ENCODE data around the gene PRKN. TPM values are rescaled to one million over a fixed set of nuclear protein-coding genes. Genes with fewer than 3 reads are reported as not detected.

Gene PRKN
- total and polyA plus RNA-seq, 2 donors, result 3.5 to 6.5 TPM

- no peak overlapping the region for H3K27ac ChIP-seq (ENCODE audit: low read depth)
- H3K36me3 ChIP-seq (ENCODE audit: insufficient read depth), result no peaks in the 10 kb centered on the region
- no peaks in the 10 kb centered on the region for H3K4me1 ChIP-seq (ENCODE audit: insufficient read depth)
- no peak overlapping the region for H3K4me3 ChIP-seq (ENCODE audit: low read depth, low read length)
- DNase-seq (ENCODE audit: extremely low spot score), result no peak
- WGBS, result 97% methylated on average over 2 of the region's 2 CpGs
These were observed 787.0 kb downstream of the PRKN start for GRCh38 chr6:161940519-161940918.

GRCh38 chr6:161926324-161926723 lies 801.2 kb downstream of the PRKN start:
- Histone ChIP-seq H3K27ac (ENCODE audit: low read depth) (no peak overlapping the region), H3K4me1 (ENCODE audit: insufficient read depth) (no peaks in the 10 kb centered on the region), H3K4me3 (ENCODE audit: low read depth, low read length) (no peak overlapping the region), H3K36me3 (ENCODE audit: insufficient read depth) (peaks cover 2% of the 10 kb centered on the region)
- DNase-seq (ENCODE audit: extremely low spot score), result no peak
- 96% methylated on average over 5 of the region's 5 CpGs for WGBS

- Histone ChIP-seq H3K36me3 (ENCODE audit: insufficient read depth) (no peaks in the 10 kb centered on the region), H3K4me3 (ENCODE audit: low read depth, low read length) (no peak overlapping the region), H3K4me1 (ENCODE audit: insufficient read depth) (no peaks in the 10 kb centered on the region), H3K27ac (ENCODE audit: low read depth) (no peak overlapping the region)
- WGBS, result 53% methylated on average over 5 of the region's 5 CpGs
- DNase-seq (ENCODE audit: extremely low spot score), result no peak
These were observed 803.0 kb downstream of the PRKN start for GRCh38 chr6:161924516-161925116.

- Histone ChIP-seq H3K27ac (ENCODE audit: low read depth) (no peak overlapping the region), H3K36me3 (ENCODE audit: insufficient read depth) (no peaks in the 10 kb centered on the region), H3K4me1 (ENCODE audit: insufficient read depth) (no peaks in the 10 kb centered on the region), H3K4me3 (ENCODE audit: low read depth, low read length) (no peak overlapping the region)
- WGBS, result 17% methylated on average over 1 of the region's 1 CpG
- DNase-seq (ENCODE audit: extremely low spot score), result no peak
These were observed 804.9 kb downstream of the PRKN start for GRCh38 chr6:161922631-161923119.

- 55% methylated on average over 3 of the region's 3 CpGs for WGBS
- no peak overlapping the region for H3K27ac ChIP-seq (ENCODE audit: low read depth)
- no peak for DNase-seq (ENCODE audit: extremely low spot score)
- no peak overlapping the region for H3K4me3 ChIP-seq (ENCODE audit: low read depth, low read length)
- H3K36me3 ChIP-seq (ENCODE audit: insufficient read depth), result no peaks in the 10 kb centered on the region
- H3K4me1 ChIP-seq (ENCODE audit: insufficient read depth), result no peaks in the 10 kb centered on the region
These were observed 805.8 kb downstream of the PRKN start for GRCh38 chr6:161921602-161922395.

GRCh38 chr6:161919691-161920090 lies 807.9 kb downstream of the PRKN start:
- 60% methylated on average over 2 of the region's 2 CpGs for WGBS
- Histone ChIP-seq H3K4me1 (ENCODE audit: insufficient read depth) (no peaks in the 10 kb centered on the region), H3K4me3 (ENCODE audit: low read depth, low read length) (no peak overlapping the region), H3K36me3 (ENCODE audit: insufficient read depth) (no peaks in the 10 kb centered on the region), H3K27ac (ENCODE audit: low read depth) (no peak overlapping the region)
- DNase-seq (ENCODE audit: extremely low spot score), result no peak

GRCh38 chr6:161918628-161919205 lies 808.8 kb downstream of the PRKN start:
- H3K27ac ChIP-seq (ENCODE audit: low read depth), result no peak overlapping the region
- H3K4me1 ChIP-seq (ENCODE audit: insufficient read depth), result no peaks in the 10 kb centered on the region
- no peak for DNase-seq (ENCODE audit: extremely low spot score)
- no peak overlapping the region for H3K4me3 ChIP-seq (ENCODE audit: low read depth, low read length)
- 82% methylated on average over 15 of the region's 15 CpGs for WGBS
- no peaks in the 10 kb centered on the region for H3K36me3 ChIP-seq (ENCODE audit: insufficient read depth)

GRCh38 chr6:161918109-161918531 lies 809.4 kb downstream of the PRKN start:
- Histone ChIP-seq H3K36me3 (ENCODE audit: insufficient read depth) (no peaks in the 10 kb centered on the region), H3K27ac (ENCODE audit: low read depth) (no peak overlapping the region), H3K4me1 (ENCODE audit: insufficient read depth) (no peaks in the 10 kb centered on the region), H3K4me3 (ENCODE audit: low read depth, low read length) (no peak overlapping the region)
- no peak for DNase-seq (ENCODE audit: extremely low spot score)
- 83% methylated on average over 6 of the region's 6 CpGs for WGBS

- WGBS, result 58% methylated on average over 4 of the region's 4 CpGs
- no peak for DNase-seq (ENCODE audit: extremely low spot score)
- Histone ChIP-seq H3K36me3 (ENCODE audit: insufficient read depth) (no peaks in the 10 kb centered on the region), H3K4me1 (ENCODE audit: insufficient read depth) (no peaks in the 10 kb centered on the region), H3K27ac (ENCODE audit: low read depth) (no peak overlapping the region), H3K4me3 (ENCODE audit: low read depth, low read length) (no peak overlapping the region)
These were observed 809.9 kb downstream of the PRKN start for GRCh38 chr6:161917645-161918044.

GRCh38 chr6:161915456-161915964 lies 812.1 kb downstream of the PRKN start:
- 86% methylated on average over 4 of the region's 4 CpGs for WGBS
- Histone ChIP-seq H3K4me3 (ENCODE audit: low read depth, low read length) (no peak overlapping the region), H3K36me3 (ENCODE audit: insufficient read depth) (no peaks in the 10 kb centered on the region), H3K4me1 (ENCODE audit: insufficient read depth) (no peaks in the 10 kb centered on the region), H3K27ac (ENCODE audit: low read depth) (no peak overlapping the region)
- no peak for DNase-seq (ENCODE audit: extremely low spot score)

GRCh38 chr6:161908872-161909271 lies 818.7 kb downstream of the PRKN start:
- no peaks in the 10 kb centered on the region for H3K4me1 ChIP-seq (ENCODE audit: insufficient read depth)
- no peak overlapping the region for H3K27ac ChIP-seq (ENCODE audit: low read depth)
- H3K36me3 ChIP-seq (ENCODE audit: insufficient read depth), result no peaks in the 10 kb centered on the region
- WGBS, result 77% methylated on average over 7 of the region's 7 CpGs
- H3K4me3 ChIP-seq (ENCODE audit: low read depth, low read length), result no peak overlapping the region
- DNase-seq (ENCODE audit: extremely low spot score), result no peak

- H3K4me1 ChIP-seq (ENCODE audit: insufficient read depth), result no peaks in the 10 kb centered on the region
- 87% methylated on average over 5 of the region's 5 CpGs for WGBS
- DNase-seq (ENCODE audit: extremely low spot score), result no peak
- no peak overlapping the region for H3K27ac ChIP-seq (ENCODE audit: low read depth)
- no peaks in the 10 kb centered on the region for H3K36me3 ChIP-seq (ENCODE audit: insufficient read depth)
- no peak overlapping the region for H3K4me3 ChIP-seq (ENCODE audit: low read depth, low read length)
These were observed 821.0 kb downstream of the PRKN start for GRCh38 chr6:161906571-161906970.

- Histone ChIP-seq H3K4me3 (ENCODE audit: low read depth, low read length) (no peak overlapping the region), H3K27ac (ENCODE audit: low read depth) (no peak overlapping the region), H3K4me1 (ENCODE audit: insufficient read depth) (no peaks in the 10 kb centered on the region), H3K36me3 (ENCODE audit: insufficient read depth) (no peaks in the 10 kb centered on the region)
- no peak for DNase-seq (ENCODE audit: extremely low spot score)
- WGBS, result 94% methylated on average over 2 of the region's 2 CpGs
These were observed 823.9 kb downstream of the PRKN start for GRCh38 chr6:161903584-161904212.
